Ovary (tissue), 3 donors: ENCODE data around the gene UNCX.

ENCODE experiments used
- EP300 ChIP-seq: sonication (generic); formaldehyde crosslinking; IDR thresholded peaks from one replicate; pipeline ENCODE4 v1.6.1; 2017; ENCODE audit warnings: antibody characterized with exemption
- TF ChIP-seq, protein P1 (sequence below), 3 donors: fragments of 450-650 bp in 2 of 3; fragments of 200-600 bp in 1 of 3; IDR thresholded peaks; one replicate each; pipeline versions ENCODE4 v1.5.1 to v1.8.0; 2016 to 2022; ENCODE audit warnings: antibody characterized with exemption in 3 of 3, mild to moderate bottlenecking in 1 of 3
- donor health status: DM: no; HTN: no; CAD: no.

DNA sequence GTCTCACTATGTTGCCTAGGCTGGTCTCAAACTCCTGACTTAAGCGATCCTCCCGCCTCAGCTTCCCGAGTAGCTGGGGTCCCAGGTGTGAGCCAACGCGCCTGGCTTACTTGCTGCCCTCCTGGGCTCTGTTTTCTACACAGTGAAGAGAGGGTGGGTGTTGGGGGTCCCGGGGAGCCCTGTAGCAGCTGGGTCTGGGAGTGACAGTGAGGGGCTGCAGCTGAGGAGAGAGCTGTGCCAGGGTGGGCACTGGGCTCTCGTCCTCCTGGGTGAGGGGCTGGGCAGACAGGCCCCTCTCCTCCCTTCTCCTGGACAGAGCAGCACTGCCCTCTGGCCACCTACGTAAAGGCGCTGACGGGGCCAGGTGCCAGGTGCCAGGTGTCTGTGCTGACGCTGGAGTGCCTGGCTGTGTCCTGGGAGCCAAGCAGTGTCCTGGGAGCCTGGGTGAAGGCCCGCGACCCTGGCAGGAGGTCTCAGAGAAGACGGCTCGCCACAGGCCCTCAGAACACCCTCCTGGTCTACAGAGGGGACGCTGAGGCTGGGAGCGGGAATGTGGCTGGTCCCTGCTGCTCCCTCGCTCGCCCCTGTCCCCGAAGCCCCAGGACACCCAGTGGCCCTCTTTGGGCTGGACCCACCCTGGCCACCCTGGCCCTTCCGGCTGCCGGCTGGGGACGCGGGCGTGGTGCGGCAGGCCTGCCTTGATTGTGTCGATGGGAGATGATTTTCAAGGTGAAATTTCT, 35.6 kb downstream of the UNCX start:
- TF ChIP-seq, protein P1, sequence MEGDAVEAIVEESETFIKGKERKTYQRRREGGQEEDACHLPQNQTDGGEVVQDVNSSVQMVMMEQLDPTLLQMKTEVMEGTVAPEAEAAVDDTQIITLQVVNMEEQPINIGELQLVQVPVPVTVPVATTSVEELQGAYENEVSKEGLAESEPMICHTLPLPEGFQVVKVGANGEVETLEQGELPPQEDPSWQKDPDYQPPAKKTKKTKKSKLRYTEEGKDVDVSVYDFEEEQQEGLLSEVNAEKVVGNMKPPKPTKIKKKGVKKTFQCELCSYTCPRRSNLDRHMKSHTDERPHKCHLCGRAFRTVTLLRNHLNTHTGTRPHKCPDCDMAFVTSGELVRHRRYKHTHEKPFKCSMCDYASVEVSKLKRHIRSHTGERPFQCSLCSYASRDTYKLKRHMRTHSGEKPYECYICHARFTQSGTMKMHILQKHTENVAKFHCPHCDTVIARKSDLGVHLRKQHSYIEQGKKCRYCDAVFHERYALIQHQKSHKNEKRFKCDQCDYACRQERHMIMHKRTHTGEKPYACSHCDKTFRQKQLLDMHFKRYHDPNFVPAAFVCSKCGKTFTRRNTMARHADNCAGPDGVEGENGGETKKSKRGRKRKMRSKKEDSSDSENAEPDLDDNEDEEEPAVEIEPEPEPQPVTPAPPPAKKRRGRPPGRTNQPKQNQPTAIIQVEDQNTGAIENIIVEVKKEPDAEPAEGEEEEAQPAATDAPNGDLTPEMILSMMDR (IDR thresholded peaks at IDR 0.05), result no peak
- TF ChIP-seq EP300, result no peak
